Measurements from ENCODE around the gene UBA52.

DNA sequence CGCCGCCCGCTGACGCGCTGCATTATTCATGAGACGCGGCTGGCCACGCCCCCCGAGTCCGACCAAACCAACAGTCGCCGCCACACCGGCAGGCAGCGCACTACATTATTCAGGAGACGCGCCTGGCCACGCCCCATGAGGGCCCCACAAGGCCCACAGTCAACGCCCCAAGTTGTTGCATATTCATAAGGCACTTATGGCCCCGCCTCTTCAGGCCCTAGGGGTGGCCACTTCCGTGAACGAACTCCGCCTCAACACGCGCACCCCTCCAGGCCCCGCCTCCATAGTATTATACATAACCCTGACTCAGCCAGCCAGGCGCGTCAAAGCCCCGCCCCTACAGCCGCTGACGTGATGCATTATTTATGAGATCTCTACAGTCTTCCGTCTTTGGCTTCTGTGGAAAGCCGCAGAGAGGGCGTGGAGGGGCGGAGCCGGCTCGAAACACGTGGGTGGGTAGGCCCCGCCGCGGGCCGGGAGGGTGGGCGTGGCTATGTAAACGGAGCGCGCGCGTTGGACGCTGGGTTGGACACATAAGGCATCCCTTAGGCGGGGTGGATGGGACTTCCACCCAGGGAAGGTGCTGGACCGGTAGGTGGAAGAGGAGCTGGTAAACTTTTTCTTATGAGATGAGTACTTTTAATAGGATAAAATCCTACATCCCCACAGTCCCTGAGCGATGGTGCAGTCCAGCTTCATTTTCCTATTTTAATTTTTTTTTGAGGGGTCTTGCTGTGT lies 49.4 kb upstream of the UBA52 start:
- TF ChIP-seq POLR2A (IDR thresholded peaks at IDR 0.05; ENCODE audit: low read depth, low read length): no peak
- TF ChIP-seq POLR2AphosphoS5 (IDR thresholded peaks at IDR 0.05; ENCODE audit: low read depth, low read length): 0 out of 2 replicates have a peak, but pooled peaks have one; percentile 32
- TF ChIP-seq TAF1 (IDR thresholded peaks at IDR 0.05; ENCODE audit: low read depth, low read length): no peak
- peak; percentile 26 for TF ChIP-seq PAX5 (IDR thresholded peaks at IDR 0.05; ENCODE audit: insufficient read depth, low read length, severe bottlenecking)
- peak; percentile 23; the same call in 1 of the 2 replicates for TF ChIP-seq SPI1 (IDR thresholded peaks at IDR 0.05; ENCODE audit: low read depth, low read length)
- peak; percentile 100 for TF ChIP-seq POU2F2 (IDR thresholded peaks at IDR 0.05; ENCODE audit: low read depth, low read length)
